Endothelial cell of umbilical vein (primary cell): Measurements from ENCODE around the gene CYP46A1. TPM values are rescaled to one million over a fixed set of nuclear protein-coding genes. Genes with fewer than 3 reads are reported as not detected.

Experiments used
- BruUV-seq: library from RNA; stranded (reverse); fragments of 400-500 nt; replicated peaks from 2 replicates; lab custom pipeline; 2021; lab: Mats Ljungman, UMichigan
- CTCF ChIA-PET: fragments of 300-600, 350-600 bp; sonication (Branson Sonifier 250); formaldehyde crosslinking; loops from one replicate; lab custom pipeline; 2021; ENCODE audit warnings: antibody characterized with exemption, inconsistent platforms; lab: Charles Lee
- POLR2A ChIA-PET: fragments of 300-600, 350-600 bp; sonication (Branson Sonifier 250); formaldehyde crosslinking; loops from one replicate; lab custom pipeline; 2021; ENCODE audit warnings: antibody characterized with exemption, inconsistent platforms; lab: Charles Lee
- DNase-seq: peaks from one replicate; pipeline ENCODE4 v3.0.0-alpha.2; 2011; ENCODE audit warnings: low read depth, low spot score
- FAIRE-seq: peaks from 2 replicates; lab custom pipeline; 2011; peaks lifted over from hg19 to GRCh38; lab: Jason Lieb, UNC
- H2AFZ ChIP-seq: 2 replicates; pipeline ENCODE4 v1.6.0; 2012; ENCODE audit warnings: low read depth, low read length, control low read depth, inconsistent platforms
- H3K27ac ChIP-seq: 2 replicates; pipeline ENCODE4 v1.5.1; 2011; ENCODE audit warnings: low read depth, mild to moderate bottlenecking, control low read depth, low read length, moderate library complexity; ENCODE audit not compliant: insufficient read depth
- H3K27me3 ChIP-seq, 2 experiments: 2 replicates each; pipeline versions ENCODE4 v1.6.0 to v1.6.1; 2011; ENCODE audit warnings: low read length in 2 of 2, mixed read lengths in 1 of 2; ENCODE audit not compliant: control insufficient read depth in 2 of 2, insufficient read depth in 2 of 2
- H3K36me3 ChIP-seq, 2 experiments: 2 replicates in 1 of 2; 3 replicates in 1 of 2; pipeline ENCODE4 v1.5.1; 2011; ENCODE audit warnings: low read length in 2 of 2, mild to moderate bottlenecking in 1 of 2, moderate library complexity in 1 of 2; ENCODE audit not compliant: control insufficient read depth in 2 of 2, insufficient read depth in 2 of 2; ENCODE audit errors: extremely low read depth in 1 of 2
- H3K4me1 ChIP-seq: 3 replicates; pipeline ENCODE4 v1.5.1; 2011; ENCODE audit warnings: mild to moderate bottlenecking, low read length; ENCODE audit not compliant: control insufficient read depth, insufficient read depth; ENCODE audit errors: extremely low read depth
- H3K4me2 ChIP-seq: 2 replicates; pipeline ENCODE4 v1.6.1; 2011; ENCODE audit warnings: low read length, control low read depth, mixed read lengths; ENCODE audit not compliant: insufficient read depth
- H3K4me3 ChIP-seq, 3 experiments: fragments of 200-600 bp in 1 of 3; sonication (generic), shearing (Covaris generic) in 1 of 3; replicated peaks in 1 of 3; 2 replicates each; pipeline ENCODE4 v1.5.1; 2011 to 2016; ENCODE audit warnings: control low read depth in 3 of 3, low read length in 3 of 3, mild to moderate bottlenecking in 2 of 3, inconsistent platforms in 1 of 3, low read depth in 1 of 3, moderate library complexity in 1 of 3; ENCODE audit not compliant: insufficient read depth in 1 of 3
- H3K79me2 ChIP-seq: 2 replicates; pipeline ENCODE4 v1.6.0; 2012; ENCODE audit warnings: low read length, inconsistent platforms; ENCODE audit not compliant: control insufficient read depth, insufficient read depth
- H3K9ac ChIP-seq: replicated peaks from 2 replicates; pipeline ENCODE3; 2011; ENCODE audit warnings: low read length, control low read depth; ENCODE audit not compliant: insufficient read depth; ENCODE audit errors: extremely low read depth
- H3K9me1 ChIP-seq: replicated peaks from 3 replicates; pipeline ENCODE4 v1.6.0; 2011; ENCODE audit warnings: mild to moderate bottlenecking, low read length; ENCODE audit not compliant: control insufficient read depth, insufficient read depth; ENCODE audit errors: extremely low read depth
- H3K9me3 ChIP-seq: replicated peaks from 2 replicates; pipeline ENCODE4 v1.5.1; 2012; ENCODE audit warnings: low read length, inconsistent platforms; ENCODE audit not compliant: control insufficient read depth, insufficient read depth
- H4K20me1 ChIP-seq: replicated peaks from 2 replicates; pipeline ENCODE3; 2011; ENCODE audit warnings: mild to moderate bottlenecking, low read length; ENCODE audit not compliant: control insufficient read depth, insufficient read depth; ENCODE audit errors: extremely low read depth
- EZH2 ChIP-seq: IDR thresholded peaks from 2 replicates; pipeline ENCODE4 v1.6.1; 2012; ENCODE audit warnings: borderline replicate concordance, low read depth, mild to moderate bottlenecking, moderate library complexity, low read length, inconsistent platforms; ENCODE audit not compliant: severe bottlenecking
- FOS ChIP-seq: IDR thresholded peaks from 2 replicates; pipeline ENCODE4 v1.6.1; 2011; ENCODE audit warnings: mild to moderate bottlenecking, low read length, moderate library complexity, borderline replicate concordance; ENCODE audit not compliant: insufficient read depth
- GATA2 ChIP-seq: IDR thresholded peaks from 2 replicates; pipeline ENCODE4 v1.7.0; 2011; ENCODE audit warnings: low read depth, mild to moderate bottlenecking, moderate library complexity, mixed read lengths, low read length; ENCODE audit not compliant: insufficient read length, insufficient read depth
- JUN ChIP-seq: IDR thresholded peaks from 2 replicates; pipeline ENCODE4 v1.6.1; 2011; ENCODE audit warnings: borderline replicate concordance, low read depth; ENCODE audit not compliant: insufficient read length, insufficient read depth
- MYC ChIP-seq: IDR thresholded peaks from one replicate; pipeline ENCODE4 v1.6.1; 2011; ENCODE audit warnings: mild to moderate bottlenecking, low read depth, low read length
- POLR2A ChIP-seq: IDR thresholded peaks from 2 replicates; pipeline ENCODE4 v1.6.1; 2012; ENCODE audit warnings: low read depth, mild to moderate bottlenecking, control low read depth, low read length
- POLR2AphosphoS5 ChIP-seq: IDR thresholded peaks from 2 replicates; pipeline ENCODE4 v1.6.1; 2012; ENCODE audit warnings: low read depth, mild to moderate bottlenecking, control low read depth, low read length, moderate library complexity; ENCODE audit not compliant: insufficient read depth
- dilution Hi-C: fragments of 300-500 bp; cut with MboI; formaldehyde crosslinking; loops from one replicate; pipeline ENCODE4 v1.15.0; 2019; ENCODE audit warnings: low sequenced_read_pairs; ENCODE audit not compliant: extremely low pct_ligation_motif_present
- intact Hi-C: fragments of 100-400 bp; cut with micrococcal nuclease; formaldehyde crosslinking; loops from one replicate; pipeline ENCODE4 v1.10.0; 2022
- polyA plus RNA-seq, 4 experiments: library from polyadenylated mRNA; depleted of rRNA in 3 of 4; stranded (reverse) in 3 of 4; unstranded in 1 of 4; fragments of >200 nt; gene quantifications; 2 replicates each; pipeline versions ENCODE4 v1.2.1 to v1.2.3, GENCODE V29; 2011 to 2012; ENCODE audit warnings: missing spikeins in 1 of 4
- total RNA-seq: library from RNA; stranded (reverse); gene quantifications from 2 replicates; pipeline ENCODE4 v1.2.3, GENCODE V29; 2021
- TF ChIP-seq, protein P1 (sequence below), 2 donors: IDR thresholded peaks; 1 replicate in 1 of 2; 2 replicates in 1 of 2; pipeline ENCODE4 v1.5.1; 2011; ENCODE audit warnings: low read length in 2 of 2, mild to moderate bottlenecking in 2 of 2, moderate library complexity in 2 of 2, control low read depth in 1 of 2, inconsistent platforms in 1 of 2, low read depth in 1 of 2; ENCODE audit not compliant: insufficient read depth in 1 of 2; ENCODE audit errors: extremely low read depth in 1 of 2
- TF ChIP-seq, protein P2 (sequence below): IDR thresholded peaks from 2 replicates; pipeline ENCODE4 v1.6.1; 2011; ENCODE audit not compliant: insufficient read depth, insufficient read length

CYP46A1 gene
- total and polyA plus RNA-seq, 2 donors (not counting 3 experiments of a cell fraction or from before 2014, with no cell fraction given), result 0.03 to 0.24 TPM

DNA sequence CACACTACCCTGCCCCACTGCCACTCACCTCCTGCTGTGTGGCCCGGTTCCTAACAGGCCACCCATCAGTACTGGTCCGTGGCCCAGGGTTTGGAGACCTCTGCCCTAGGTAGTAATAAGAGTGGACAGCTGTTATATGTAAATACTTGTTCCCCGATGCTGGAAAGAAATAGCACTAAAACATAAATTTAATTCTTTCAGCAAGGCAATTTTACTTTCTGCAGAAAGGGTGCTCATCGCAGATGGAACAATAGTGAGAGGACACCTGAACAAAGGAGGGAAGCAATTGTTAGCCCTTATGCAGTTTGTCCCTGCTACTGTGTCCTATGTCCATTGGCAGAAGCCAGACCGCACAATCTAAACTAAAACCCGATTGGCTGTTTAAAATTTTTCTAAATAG, 5.9 kb upstream of the CYP46A1 start:
- Histone ChIP-seq H3K9ac (no peak overlapping the region), H3K27ac (no peak overlapping the region), H3K4me3 (no peak overlapping the region), H3K27me3 (peaks cover 10 to 15% of the 10 kb centered on the region in 2 experiments), H3K9me1 (no peaks in the 10 kb centered on the region), H2AFZ (no peak overlapping the region), H3K79me2 (no peaks in the 10 kb centered on the region), H4K20me1 (no peaks in the 10 kb centered on the region), H3K36me3 (no peaks in the 10 kb centered on the region), H3K9me3 (no peaks in the 10 kb centered on the region), H3K4me1 (peaks cover 5% of the 10 kb centered on the region), H3K4me2 (no peak overlapping the region)
- dilution Hi-C loops, result no loop called here
- TF ChIP-seq, protein P1, sequence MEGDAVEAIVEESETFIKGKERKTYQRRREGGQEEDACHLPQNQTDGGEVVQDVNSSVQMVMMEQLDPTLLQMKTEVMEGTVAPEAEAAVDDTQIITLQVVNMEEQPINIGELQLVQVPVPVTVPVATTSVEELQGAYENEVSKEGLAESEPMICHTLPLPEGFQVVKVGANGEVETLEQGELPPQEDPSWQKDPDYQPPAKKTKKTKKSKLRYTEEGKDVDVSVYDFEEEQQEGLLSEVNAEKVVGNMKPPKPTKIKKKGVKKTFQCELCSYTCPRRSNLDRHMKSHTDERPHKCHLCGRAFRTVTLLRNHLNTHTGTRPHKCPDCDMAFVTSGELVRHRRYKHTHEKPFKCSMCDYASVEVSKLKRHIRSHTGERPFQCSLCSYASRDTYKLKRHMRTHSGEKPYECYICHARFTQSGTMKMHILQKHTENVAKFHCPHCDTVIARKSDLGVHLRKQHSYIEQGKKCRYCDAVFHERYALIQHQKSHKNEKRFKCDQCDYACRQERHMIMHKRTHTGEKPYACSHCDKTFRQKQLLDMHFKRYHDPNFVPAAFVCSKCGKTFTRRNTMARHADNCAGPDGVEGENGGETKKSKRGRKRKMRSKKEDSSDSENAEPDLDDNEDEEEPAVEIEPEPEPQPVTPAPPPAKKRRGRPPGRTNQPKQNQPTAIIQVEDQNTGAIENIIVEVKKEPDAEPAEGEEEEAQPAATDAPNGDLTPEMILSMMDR (IDR thresholded peaks at IDR 0.05; ENCODE audit: extremely low read depth in 1 of 2, insufficient read depth in 1 of 2, low read depth in 1 of 2, low read length in 2 of 2), result no peak
- TF ChIP-seq JUN (no peak), MYC (no peak), POLR2A (no peak), POLR2AphosphoS5 (no peak), GATA2 (no peak), FOS (no peak), EZH2 (no peak)
- TF ChIP-seq, protein P2, sequence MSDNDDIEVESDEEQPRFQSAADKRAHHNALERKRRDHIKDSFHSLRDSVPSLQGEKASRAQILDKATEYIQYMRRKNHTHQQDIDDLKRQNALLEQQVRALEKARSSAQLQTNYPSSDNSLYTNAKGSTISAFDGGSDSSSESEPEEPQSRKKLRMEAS, result no peak
- DNase-seq (no peak), FAIRE-seq (no peak)
- ChIA-PET CTCF (interaction anchor here (1.3 to 1.7 kb wide), 2 partner anchors 20 to 221 kb away, joined by 3 to 7 read pairs; no protein-coding TSS in a partner anchor), POLR2A (no interaction called here)
- intact Hi-C loops, result no loop called here
- no TSS peak for BruUV-seq
